Activated CD8-positive, alpha-beta T cell treated with anti-CD3 and anti-CD28 coated beads, Interleukin-2, amount 10 ng/mL, durations not matched to agents 7 days and 5 days (primary cell): ENCODE data around the gene SNX33. TPM values are rescaled to one million over a fixed set of nuclear protein-coding genes. Genes with fewer than 3 reads are reported as not detected.

Experiments
- ATAC-seq: fragments of 150-1000 bp; cut with Tn5 transposase; one replicate; pipeline ENCODE4 v1.10.0; 2021; ENCODE audit warnings: moderate library complexity
- CTCF ChIA-PET: fragments of 350-600 bp; sonication (Branson Sonifier 250); formaldehyde crosslinking; loops from one replicate; lab custom pipeline; 2021; ENCODE audit warnings: antibody characterized with exemption; lab: Charles Lee
- POLR2A ChIA-PET: fragments of 350-600 bp; sonication (Branson Sonifier 250); formaldehyde crosslinking; loops from one replicate; lab custom pipeline; 2021; ENCODE audit warnings: antibody characterized with exemption; lab: Charles Lee
- DNase-seq: peaks from one replicate; pipeline ENCODE4 v3.0.0-alpha.2; 2020
- H3K27ac Mint-ChIP-seq: one replicate; pipeline ENCODE4 v1.8.0; 2021; ENCODE audit warnings: mild to moderate bottlenecking, mixed read lengths
- H3K27me3 Mint-ChIP-seq: one replicate; pipeline ENCODE4 v1.8.0; 2021; ENCODE audit warnings: low read depth, mixed read lengths
- H3K36me3 Mint-ChIP-seq: one replicate; pipeline ENCODE4 v1.8.0; 2021; ENCODE audit warnings: low read depth, mixed read lengths
- H3K4me1 Mint-ChIP-seq: one replicate; pipeline ENCODE4 v1.8.0; 2021; ENCODE audit warnings: low read depth, mixed read lengths
- H3K4me3 Mint-ChIP-seq: one replicate; pipeline ENCODE4 v1.8.0; 2021; ENCODE audit warnings: mild to moderate bottlenecking, mixed read lengths
- H3K9me3 Mint-ChIP-seq: one replicate; pipeline ENCODE4 v1.8.0; 2022; ENCODE audit warnings: mixed read lengths; ENCODE audit not compliant: insufficient read depth
- total RNA-seq, 2 experiments: library from RNA; stranded (reverse); gene quantifications; one replicate each; pipeline ENCODE4 v1.2.3, GENCODE V29; 2021

Gene SNX33
- total RNA-seq, 2 experiments from 2014 or later = 0.55 to 0.70 TPM

- H3K4me1 Mint-ChIP-seq = peaks cover 22% of the 10 kb centered on the region
- ChIA-PET CTCF (interaction anchor here (1.1 to 1.4 kb wide), 2 partner anchors 33 to 55 kb away, joined by 3 read pairs; no protein-coding TSS in a partner anchor), POLR2A (interaction anchor here (1.0 to 1.5 kb wide), 2 partner anchors 12 to 28 kb away, joined by 3 to 5 read pairs; partner anchors contain the start of gene SNUPN)
- DNase-seq (no peak), ATAC-seq (no peak)
- no peak overlapping the region for H3K4me3 Mint-ChIP-seq
- H3K27me3 Mint-ChIP-seq = no peaks in the 10 kb centered on the region
- H3K36me3 Mint-ChIP-seq = no peaks in the 10 kb centered on the region
- H3K9me3 Mint-ChIP-seq = no peaks in the 10 kb centered on the region
- H3K27ac Mint-ChIP-seq = no peak overlapping the region
Observed at GRCh38 chr15:75653347-75653913, 5.7 kb downstream of the SNX33 start.

DNA sequence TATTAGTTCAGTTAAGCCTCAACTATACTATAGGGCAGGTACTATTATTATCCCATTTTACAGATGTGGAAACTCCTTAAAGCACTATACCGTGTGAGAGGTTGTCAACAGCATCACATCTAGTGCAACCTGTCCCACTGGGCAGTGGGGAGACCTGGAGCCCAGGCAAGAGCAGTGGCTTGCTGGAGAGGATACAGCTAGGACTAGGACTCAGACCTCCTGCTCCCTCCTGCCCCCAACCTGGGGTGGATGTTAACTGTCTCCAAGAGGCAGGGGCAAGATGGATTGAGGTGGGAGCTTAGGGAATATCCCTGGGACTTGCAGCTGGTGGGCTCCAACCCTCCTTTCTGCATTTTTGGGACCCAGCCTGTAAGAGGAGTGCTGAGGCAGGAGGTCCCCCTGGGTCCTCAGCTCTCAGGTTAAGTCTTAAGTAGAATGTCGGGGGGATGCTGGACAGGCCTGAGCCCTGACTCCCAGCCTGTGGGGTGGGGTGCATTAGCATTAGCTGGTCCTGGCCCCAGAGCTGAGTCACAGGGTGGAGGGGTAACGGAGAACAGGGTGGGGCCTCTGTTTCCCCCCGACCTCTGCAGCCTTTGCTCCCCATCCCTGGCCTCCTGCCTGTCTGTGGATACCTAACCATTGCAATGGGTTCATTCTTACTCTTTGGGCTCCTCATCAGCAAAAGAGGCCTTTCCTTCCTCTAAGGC lies 6.6 kb downstream of the SNX33 start:
- no peak overlapping the region for H3K27ac Mint-ChIP-seq
- H3K9me3 Mint-ChIP-seq = no peaks in the 10 kb centered on the region
- H3K4me1 Mint-ChIP-seq = peaks cover 19% of the 10 kb centered on the region
- ATAC-seq = no peak
- no peaks in the 10 kb centered on the region for H3K36me3 Mint-ChIP-seq
- H3K27me3 Mint-ChIP-seq = no peaks in the 10 kb centered on the region
- no peak for DNase-seq
- no peak overlapping the region for H3K4me3 Mint-ChIP-seq
- CTCF ChIA-PET = interaction anchor here (1.1 to 1.4 kb wide), 2 partner anchors 32 to 56 kb away, joined by 3 read pairs; no protein-coding TSS in a partner anchor
- POLR2A ChIA-PET = interaction anchor here (0.6 to 1.1 kb wide), 3 partner anchors 15 to 199 kb away, joined by 3 read pairs; partner anchors contain the start of genes IMP3 and SNUPN

- Mint-ChIP-seq H3K9me3 (no peaks in the 10 kb centered on the region), H3K4me3 (no peak overlapping the region), H3K36me3 (no peaks in the 10 kb centered on the region), H3K4me1 (peaks cover 17% of the 10 kb centered on the region), H3K27me3 (no peaks in the 10 kb centered on the region), H3K27ac (no peak overlapping the region)
- ChIA-PET POLR2A (no interaction called here), CTCF (interaction anchor here (1.1 kb wide), 1 partner anchor 9 kb away, joined by 3 read pairs; no protein-coding TSS in a partner anchor)
- no peak for DNase-seq
- ATAC-seq = no peak
Observed at GRCh38 chr15:75655931-75656330, 8.2 kb downstream of the SNX33 start.

DNA sequence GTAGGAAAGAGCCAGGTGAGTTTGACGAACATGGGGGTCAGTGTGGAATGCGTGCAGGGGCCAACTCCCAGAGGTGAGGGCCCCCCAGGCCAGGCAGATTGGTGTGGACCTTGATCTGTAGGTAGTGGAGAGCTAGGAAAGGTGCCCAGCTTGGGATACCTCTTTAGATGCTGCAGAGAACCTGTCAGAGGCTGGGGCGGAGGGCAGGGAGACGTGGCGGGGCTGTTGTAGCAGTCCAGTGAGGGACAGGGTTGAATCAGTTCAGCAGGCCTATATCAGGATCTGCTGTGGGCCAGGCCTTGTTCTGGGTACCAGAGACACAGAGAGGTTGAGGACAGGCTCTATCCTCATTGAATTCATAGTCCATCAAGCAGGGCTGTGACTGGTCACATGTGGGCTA lies 8.6 kb downstream of the SNX33 start:
- DNase-seq = no peak
- Mint-ChIP-seq H3K27ac (no peak overlapping the region), H3K4me1 (peaks cover 13% of the 10 kb centered on the region), H3K9me3 (no peaks in the 10 kb centered on the region), H3K4me3 (no peak overlapping the region), H3K27me3 (no peaks in the 10 kb centered on the region), H3K36me3 (no peaks in the 10 kb centered on the region)
- ChIA-PET POLR2A (no interaction called here), CTCF (interaction anchor here (1.1 kb wide), 1 partner anchor 9 kb away, joined by 3 read pairs; no protein-coding TSS in a partner anchor)
- ATAC-seq = no peak

DNA sequence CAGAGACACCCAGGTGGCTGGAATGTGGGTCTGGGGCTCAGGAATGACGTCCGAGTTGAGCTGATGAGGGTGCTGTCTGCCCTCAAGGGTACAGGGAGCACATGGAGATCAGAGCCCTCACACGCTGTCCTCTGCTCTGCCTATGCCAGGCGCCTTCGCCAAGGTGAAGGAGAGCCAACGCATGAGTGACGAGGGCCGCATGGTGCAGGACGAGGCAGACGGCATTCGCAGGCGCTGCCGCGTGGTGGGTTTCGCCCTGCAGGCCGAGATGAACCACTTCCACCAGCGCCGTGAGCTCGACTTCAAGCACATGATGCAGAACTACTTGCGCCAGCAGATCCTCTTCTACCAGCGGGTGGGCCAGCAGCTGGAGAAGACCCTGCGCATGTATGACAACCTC lies 9.1 kb downstream of the SNX33 start:
- H3K4me1 Mint-ChIP-seq = peaks cover 9% of the 10 kb centered on the region
- H3K4me3 Mint-ChIP-seq = no peak overlapping the region
- no peaks in the 10 kb centered on the region for H3K36me3 Mint-ChIP-seq
- no peaks in the 10 kb centered on the region for H3K27me3 Mint-ChIP-seq
- ChIA-PET POLR2A (no interaction called here), CTCF (no interaction called here)
- H3K27ac Mint-ChIP-seq = no peak overlapping the region
- no peak for DNase-seq
- H3K9me3 Mint-ChIP-seq = no peaks in the 10 kb centered on the region
- ATAC-seq = no peak

GRCh38 chr15:75659141-75659771 lies 11.5 kb downstream of the SNX33 start:
- no peaks in the 10 kb centered on the region for H3K36me3 Mint-ChIP-seq
- no peak overlapping the region for H3K4me3 Mint-ChIP-seq
- no peak overlapping the region for H3K27ac Mint-ChIP-seq
- ChIA-PET POLR2A (interaction anchor here (0.7 kb wide), 1 partner anchor 19 kb away, joined by 3 read pairs; the partner anchor contains the start of gene IMP3), CTCF (no interaction called here)
- H3K27me3 Mint-ChIP-seq = no peaks in the 10 kb centered on the region
- ATAC-seq (no peak), DNase-seq (no peak)
- no peaks in the 10 kb centered on the region for H3K9me3 Mint-ChIP-seq
- no peaks in the 10 kb centered on the region for H3K4me1 Mint-ChIP-seq

- Mint-ChIP-seq H3K27me3 (no peaks in the 10 kb centered on the region), H3K36me3 (no peaks in the 10 kb centered on the region), H3K4me3 (no peak overlapping the region), H3K4me1 (no peaks in the 10 kb centered on the region), H3K9me3 (no peaks in the 10 kb centered on the region), H3K27ac (no peak overlapping the region)
- POLR2A ChIA-PET = interaction anchor here (0.7 kb wide), 2 partner anchors 20 to 63 kb away, joined by 3 read pairs; partner anchors contain the start of gene IMP3
- ATAC-seq (no peak), DNase-seq (no peak)
- CTCF ChIA-PET = interaction anchor here (1.6 kb wide), 1 partner anchor 13 kb away, joined by 3 read pairs; the partner anchor contains the start of gene SNX33
Observed at GRCh38 chr15:75659928-75660645, 12.4 kb downstream of the SNX33 start.

DNA sequence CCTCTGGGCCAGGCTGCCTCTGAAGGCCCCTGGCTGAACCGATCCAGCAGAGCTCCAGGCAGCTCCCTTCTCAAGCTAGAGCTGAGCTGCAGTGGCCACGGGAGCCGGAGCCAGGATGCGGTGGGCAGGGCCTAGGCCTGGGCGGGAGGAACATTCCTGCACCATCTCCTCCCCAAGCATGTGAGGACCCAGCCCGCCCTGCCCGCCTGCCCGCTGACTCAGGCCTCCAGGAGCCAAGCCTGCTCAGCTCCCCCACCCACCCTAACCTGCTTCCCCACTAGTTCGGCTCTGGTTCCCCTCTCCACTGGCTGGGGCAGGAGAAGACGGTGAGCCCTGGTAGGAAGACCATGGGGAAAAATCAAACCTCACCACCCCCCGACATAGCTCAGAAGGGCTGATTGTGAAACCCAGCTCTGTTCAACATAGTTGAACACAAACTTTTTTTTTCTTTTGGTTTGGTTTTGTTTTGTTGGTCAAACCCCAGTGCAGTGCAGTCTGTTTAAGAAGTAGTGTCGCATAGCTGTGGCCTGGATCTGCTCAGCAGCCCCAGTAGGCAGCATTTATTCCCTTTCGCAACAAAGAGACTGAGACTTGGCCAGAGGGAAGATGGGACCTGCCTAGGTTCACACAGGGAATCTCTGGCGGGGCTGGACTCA lies 13.5 kb downstream of the SNX33 start:
- ChIA-PET CTCF (interaction anchor here (1.4 to 1.6 kb wide), 2 partner anchors 14 to 20 kb away, joined by 3 to 4 read pairs; partner anchors contain the start of gene SNX33), POLR2A (interaction anchor here (0.7 kb wide), 1 partner anchor 64 kb away, joined by 3 read pairs; no protein-coding TSS in a partner anchor)
- H3K27ac Mint-ChIP-seq = no peak overlapping the region

GRCh38 chr15:75661756-75662140 lies 14.0 kb downstream of the SNX33 start:
- Mint-ChIP-seq H3K27me3 (no peaks in the 10 kb centered on the region), H3K9me3 (no peaks in the 10 kb centered on the region), H3K4me1 (peaks cover 7% of the 10 kb centered on the region), H3K4me3 (no peak overlapping the region), H3K27ac (no peak overlapping the region), H3K36me3 (no peaks in the 10 kb centered on the region)
- CTCF ChIA-PET = interaction anchor here (1.4 to 1.6 kb wide), 2 partner anchors 14 to 21 kb away, joined by 3 to 4 read pairs; partner anchors contain the start of gene SNX33
- no peak for ATAC-seq
- POLR2A ChIA-PET = no interaction called here
- DNase-seq = no peak

More for the DNA sequence above, 13.5 kb downstream of the SNX33 start:
- H3K36me3 Mint-ChIP-seq = no peaks in the 10 kb centered on the region
- peaks cover 4% of the 10 kb centered on the region for H3K4me1 Mint-ChIP-seq
- no peak for ATAC-seq
- H3K27me3 Mint-ChIP-seq = no peaks in the 10 kb centered on the region
- no peak for DNase-seq
- H3K9me3 Mint-ChIP-seq = no peaks in the 10 kb centered on the region
- no peak overlapping the region for H3K4me3 Mint-ChIP-seq

GRCh38 chr15:75662823-75663519 lies 15.3 kb downstream of the SNX33 start:
- Mint-ChIP-seq H3K27ac (no peak overlapping the region), H3K4me3 (no peak overlapping the region), H3K36me3 (no peaks in the 10 kb centered on the region), H3K9me3 (no peaks in the 10 kb centered on the region), H3K27me3 (no peaks in the 10 kb centered on the region), H3K4me1 (peaks cover 7% of the 10 kb centered on the region)
- CTCF ChIA-PET = no interaction called here
- no peak for DNase-seq
- POLR2A ChIA-PET = no interaction called here
- ATAC-seq = no peak
